HCT116 (cell line): ENCODE results near the gene RHBDD1. TPM values are rescaled to one million over a fixed set of nuclear protein-coding genes. Genes with fewer than 3 reads are reported as not detected.

Experiments
- ATAC-seq: fragments of 200-7000 bp; cut with Tn5 transposase; 2 replicates; pipeline ENCODE4 v1.9.1; 2020; ENCODE audit warnings: mild to moderate bottlenecking, moderate library complexity
- BruUV-seq: library from RNA; stranded (reverse); fragments of 400-500 nt; replicated peaks from 2 replicates; lab custom pipeline; 2021; lab: Mats Ljungman, UMichigan
- CTCF ChIA-PET: fragments of 300-600 bp; sonication (Branson Sonifier 250); formaldehyde crosslinking; loops from one replicate; lab custom pipeline; 2021; ENCODE audit warnings: antibody characterized with exemption; lab: Charles Lee
- POLR2A ChIA-PET: fragments of 300-600, 350-600 bp; sonication (Branson Sonifier 250); formaldehyde crosslinking; loops from one replicate; lab custom pipeline; 2021; ENCODE audit warnings: antibody characterized with exemption; lab: Charles Lee
- RAD21 ChIA-PET, 2 experiments: fragments of 300-600 bp; sonication (Branson Sonifier 250); formaldehyde crosslinking; loops; one replicate each; lab custom pipeline; 2023; ENCODE audit warnings: low total read pairs in 2 of 2; ENCODE audit not compliant: uncharacterized antibody in 2 of 2, unreplicated experiment in 2 of 2, low non-redundant PET in 1 of 2; lab: Charles Lee
- DNase-seq: peaks from one replicate; pipeline ENCODE4 v3.0.0-alpha.2; 2010; ENCODE audit warnings: low read depth, low spot score
- H2AFZ ChIP-seq: fragments of 200-600 bp; shearing (Covaris generic), sonication (generic); 2 replicates; pipeline ENCODE4 v1.6.1; 2017; ENCODE audit warnings: low read depth, mixed run types, mixed read lengths, antibody characterized with exemption, low read length; ENCODE audit not compliant: poor library complexity, severe bottlenecking
- H3K27ac ChIP-seq: 2 replicates; pipeline ENCODE4 v1.5.1; 2012; ENCODE audit warnings: low read depth, low read length
- H3K27me3 ChIP-seq: fragments of 200-600 bp; sonication (generic); 2 replicates; pipeline ENCODE4 v1.6.1; 2016; ENCODE audit warnings: mixed run types, low read length, mixed read lengths; ENCODE audit not compliant: insufficient read depth
- H3K36me3 ChIP-seq, 2 experiments: fragments of 200-500 bp in 1 of 2; fragments of 200-600 bp in 1 of 2; sonication (Bioruptor generic) in 1 of 2; sonication (generic) in 1 of 2; 2 replicates each; pipeline versions ENCODE4 v1.5.1 to v1.6.1; 2014 to 2016; ENCODE audit warnings: low read length in 2 of 2, inconsistent platforms in 1 of 2, mixed read lengths in 1 of 2, mixed run types in 1 of 2; ENCODE audit not compliant: insufficient read depth in 2 of 2, control insufficient read depth in 1 of 2
- H3K4me1 ChIP-seq, 2 experiments: fragments of 200-600 bp in 1 of 2; sonication (generic) in 1 of 2; 2 replicates each; pipeline versions ENCODE4 v1.5.1 to v1.6.1; 2012 to 2017; ENCODE audit warnings: low read length in 2 of 2, inconsistent platforms in 1 of 2, mild to moderate bottlenecking in 1 of 2, mixed read lengths in 1 of 2, mixed run types in 1 of 2, moderate library complexity in 1 of 2; ENCODE audit not compliant: insufficient read depth in 2 of 2, control insufficient read depth in 1 of 2
- H3K4me2 ChIP-seq: fragments of 200-600 bp; sonication (generic); 2 replicates; pipeline ENCODE4 v1.6.1; 2017; ENCODE audit warnings: mixed run types, low read length, mixed read lengths
- H3K4me3 ChIP-seq, 2 experiments: fragments of 200-600 bp in 1 of 2; sonication (generic) in 1 of 2; replicated peaks in 1 of 2; 2 replicates each; pipeline ENCODE4 v1.5.1; 2011 to 2016; ENCODE audit warnings: low read length in 2 of 2, control low read depth in 1 of 2, low read depth in 1 of 2, mild to moderate bottlenecking in 1 of 2, mixed read lengths in 1 of 2, mixed run types in 1 of 2
- H3K79me2 ChIP-seq: fragments of 200-600 bp; sonication (generic); 2 replicates; pipeline ENCODE4 v1.6.1; 2017; ENCODE audit warnings: mild to moderate bottlenecking, mixed run types, low read length, moderate library complexity, mixed read lengths; ENCODE audit not compliant: insufficient read depth
- H3K9ac ChIP-seq: fragments of 200-600 bp; sonication (generic); 2 replicates; pipeline ENCODE4 v1.6.1; 2016; ENCODE audit warnings: low read length, mixed read lengths
- H3K9me2 ChIP-seq: fragments of 200-600 bp; sonication (generic), shearing (Covaris generic); 2 replicates; pipeline ENCODE4 v1.6.1; 2017; ENCODE audit warnings: mixed run types, mild to moderate bottlenecking, moderate library complexity; ENCODE audit not compliant: insufficient read depth
- H3K9me3 ChIP-seq, 2 experiments: fragments of 200-500 bp in 1 of 2; fragments of 200-600 bp in 1 of 2; sonication (Bioruptor generic) in 1 of 2; sonication (generic) in 1 of 2; 2 replicates each; pipeline ENCODE4 v1.6.1; 2014 to 2017; ENCODE audit warnings: low read length in 2 of 2, mixed read lengths in 2 of 2, inconsistent platforms in 1 of 2, low read depth in 1 of 2, mild to moderate bottlenecking in 1 of 2, mixed run types in 1 of 2, moderate library complexity in 1 of 2; ENCODE audit not compliant: control insufficient read depth in 1 of 2, insufficient read depth in 1 of 2
- H4K20me1 ChIP-seq: fragments of 200-600 bp; sonication (generic), shearing (Covaris generic); 2 replicates; pipeline ENCODE4 v1.6.1; 2017; ENCODE audit warnings: mixed run types, mild to moderate bottlenecking, moderate library complexity; ENCODE audit not compliant: insufficient read depth
- CEBPB ChIP-seq: IDR thresholded peaks from 2 replicates; pipeline ENCODE4 v1.6.1; 2012; ENCODE audit warnings: low read depth
- EGR1 ChIP-seq: IDR thresholded peaks from 2 replicates; pipeline ENCODE4 v1.6.1; 2012; ENCODE audit warnings: low read depth
- ELF1 ChIP-seq: IDR thresholded peaks from 2 replicates; pipeline ENCODE4 v1.6.1; 2012; ENCODE audit warnings: low read depth, borderline replicate concordance
- EZH2 ChIP-seq: fragments of 200-600 bp; sonication (generic); IDR thresholded peaks from 2 replicates; pipeline ENCODE4 v1.6.1; 2017; ENCODE audit warnings: antibody characterized with exemption, mixed run types
- EZH2phosphoT487 ChIP-seq: fragments of 200-600 bp; IDR thresholded peaks from 2 replicates; pipeline ENCODE4 v1.6.1; 2018; ENCODE audit warnings: antibody characterized with exemption, borderline replicate concordance
- MAX ChIP-seq: IDR thresholded peaks from 2 replicates; pipeline ENCODE4 v1.6.1; 2012
- POLR2A ChIP-seq: IDR thresholded peaks from 2 replicates; pipeline ENCODE4 v1.7.0; 2011; ENCODE audit warnings: borderline replicate concordance; ENCODE audit not compliant: insufficient read depth, insufficient read length; ENCODE audit errors: extremely low read depth
- POLR2AphosphoS5 ChIP-seq: IDR thresholded peaks from 2 replicates; pipeline ENCODE4 v1.6.1; 2011; ENCODE audit warnings: mild to moderate bottlenecking, low read depth, low read length, moderate library complexity
- RAD21 ChIP-seq: IDR thresholded peaks from 2 replicates; pipeline ENCODE4 v1.6.1; 2012; ENCODE audit warnings: low read depth, mild to moderate bottlenecking
- REST ChIP-seq: IDR thresholded peaks from 2 replicates; pipeline ENCODE4 v1.6.1; 2012; ENCODE audit warnings: low read depth
- SIN3A ChIP-seq: IDR thresholded peaks from 2 replicates; pipeline ENCODE4 v1.6.1; 2012; ENCODE audit warnings: low read depth
- TCF7L2 ChIP-seq: IDR thresholded peaks from 2 replicates; pipeline ENCODE4 v1.7.0; 2011; ENCODE audit warnings: borderline replicate concordance, inconsistent platforms; ENCODE audit not compliant: insufficient read depth, insufficient read length; ENCODE audit errors: extremely low read depth
- YY1 ChIP-seq: IDR thresholded peaks from 2 replicates; pipeline ENCODE4 v1.6.1; 2011; ENCODE audit warnings: low read length, low read depth, moderate library complexity, mild to moderate bottlenecking; ENCODE audit not compliant: insufficient replicate concordance; ENCODE audit errors: extremely low read depth
- ZBTB33 ChIP-seq: IDR thresholded peaks from 2 replicates; pipeline ENCODE4 v1.6.1; 2011; ENCODE audit warnings: mild to moderate bottlenecking, low read length, moderate library complexity; ENCODE audit not compliant: insufficient replicate concordance; ENCODE audit errors: extremely low read depth
- ZFX ChIP-seq: fragments of 450-650 bp; IDR thresholded peaks from 2 replicates; pipeline ENCODE4 v1.6.1; 2017
- ZNF274 ChIP-seq: fragments of 200-500 bp; sonication (Bioruptor generic); IDR thresholded peaks from 2 replicates; pipeline ENCODE4 v1.6.1; 2014; ENCODE audit warnings: mild to moderate bottlenecking, low read depth, low read length, inconsistent platforms
- intact Hi-C: fragments of 100-400 bp; cut with micrococcal nuclease; formaldehyde crosslinking; loops from 2 replicates; pipeline ENCODE4 v1.10.0; 2022
- total RNA-seq: library from RNA; stranded (reverse); gene quantifications from one replicate; pipeline ENCODE4 v1.2.1, GENCODE V29; 2021; ENCODE audit not compliant: unreplicated experiment

The RHBDD1 gene
- total RNA-seq, 1 experiment from 2014 or later = 73.8 TPM

GRCh38 chr2:226831266-226831665 is 4.6 kb upstream of the RHBDD1 start:
- H3K79me2 ChIP-seq = peaks cover 2% of the 10 kb centered on the region; the same call in 1 of the 2 replicates
- RAD21 ChIA-PET = no interaction called here
- no peak overlapping the region for H3K4me3 ChIP-seq
- no peaks in the 10 kb centered on the region for H3K36me3 ChIP-seq
- no peak overlapping the region for H3K27ac ChIP-seq
- no TSS peak for BruUV-seq
- H4K20me1 ChIP-seq = no peaks in the 10 kb centered on the region
- DNase-seq (no peak), ATAC-seq (no peak)
- H3K9me2 ChIP-seq = no peaks in the 10 kb centered on the region
- no peak overlapping the region for H3K4me2 ChIP-seq
- no peaks in the 10 kb centered on the region for H3K27me3 ChIP-seq
- H3K9ac ChIP-seq = no peak overlapping the region
- H2AFZ ChIP-seq = no peak overlapping the region
- H3K4me1 ChIP-seq = peaks cover 0 to 8% of the 10 kb centered on the region in 2 experiments; a peak in 2 of 4 replicates
- intact Hi-C loops = no loop called here
- CTCF ChIA-PET = no interaction called here
- H3K9me3 ChIP-seq = no peaks in the 10 kb centered on the region; a peak in 1 of 4 replicates
- POLR2A ChIA-PET = no interaction called here
- TF ChIP-seq EZH2 = no peak
- TF ChIP-seq ELF1 = no peak
- no peak for TF ChIP-seq POLR2AphosphoS5
- no peak for TF ChIP-seq ZBTB33
- no peak for TF ChIP-seq SIN3A
- no peak for TF ChIP-seq RAD21
- TF ChIP-seq EZH2phosphoT487 = no peak
- no peak for TF ChIP-seq ZFX
- no peak for TF ChIP-seq MAX
- TF ChIP-seq YY1 = no peak
- no peak for TF ChIP-seq EGR1
- no peak for TF ChIP-seq CEBPB
- TF ChIP-seq ZNF274 = no peak
- no peak for TF ChIP-seq TCF7L2
- TF ChIP-seq POLR2A = no peak
- TF ChIP-seq REST = no peak
